Activated naive CD8-positive, alpha-beta T cell treated with anti-CD3 and anti-CD28 coated beads, Interleukin-2, amount 50 U/mL, for 16 hours (primary cell): ENCODE results near the gene ADAM10.
"Not testable (repeated sequence)": the region's sequence is repeated elsewhere in the genome, so short reads cannot be mapped to it uniquely, and the experiment has no call there.

Source experiments
- DNase-seq: peaks from one replicate; pipeline ENCODE4 v3.0.0-alpha.2; 2020; ENCODE audit warnings: low read depth, low spot score

The ADAM10 gene

GRCh38 chr15:58676766-58677165 lies 72.7 kb downstream of the ADAM10 start:
- DNase-seq, result no peak

GRCh38 chr15:58671186-58671585 lies 78.3 kb downstream of the ADAM10 start:
- no peak for DNase-seq

GRCh38 chr15:58669108-58669507 lies 80.4 kb downstream of the ADAM10 start:
- DNase-seq, result no peak

GRCh38 chr15:58666957-58667356 lies 82.5 kb downstream of the ADAM10 start:
- DNase-seq, result no peak

GRCh38 chr15:58665672-58666071 lies 83.8 kb downstream of the ADAM10 start:
- DNase-seq, result no peak

GRCh38 chr15:58650102-58650501 lies 99.4 kb downstream of the ADAM10 start:
- DNase-seq, result no peak

- no peak for DNase-seq
Observed at GRCh38 chr15:58649175-58649574, 100.3 kb downstream of the ADAM10 start.

- no peak for DNase-seq
Observed at GRCh38 chr15:58643996-58644395, 105.5 kb downstream of the ADAM10 start.

GRCh38 chr15:58641660-58642059 lies 107.8 kb downstream of the ADAM10 start:
- no peak for DNase-seq

GRCh38 chr15:58639992-58640391 lies 109.5 kb downstream of the ADAM10 start:
- no peak for DNase-seq

GRCh38 chr15:58639002-58639756 lies 110.3 kb downstream of the ADAM10 start:
- no peak for DNase-seq

- DNase-seq, result no peak
Observed at GRCh38 chr15:58632789-58633188, 116.7 kb downstream of the ADAM10 start.

GRCh38 chr15:58631319-58631718 lies 118.2 kb downstream of the ADAM10 start:
- DNase-seq, result no peak

GRCh38 chr15:58629625-58630024 lies 119.9 kb downstream of the ADAM10 start:
- DNase-seq, result no peak

- no peak for DNase-seq
Observed at GRCh38 chr15:58628206-58628947, 121.1 kb downstream of the ADAM10 start.

- DNase-seq, result no peak
Observed at GRCh38 chr15:58627701-58628100, 121.8 kb downstream of the ADAM10 start.

- no peak for DNase-seq
Observed at GRCh38 chr15:58627046-58627445, 122.5 kb downstream of the ADAM10 start.

- DNase-seq, result no peak
Observed at GRCh38 chr15:58626378-58626777, 123.1 kb downstream of the ADAM10 start.

- no peak for DNase-seq
Observed at GRCh38 chr15:58622877-58623276, 126.6 kb downstream of the ADAM10 start.

GRCh38 chr15:58620268-58620667 lies 129.2 kb downstream of the ADAM10 start:
- DNase-seq, result not testable (repeated sequence)

- no peak for DNase-seq
Observed at GRCh38 chr15:58616171-58616570, 133.3 kb downstream of the ADAM10 start.

- no peak for DNase-seq
Observed at GRCh38 chr15:58611731-58612676, 137.5 kb downstream of the ADAM10 start.
